Spleen (tissue), 11 donors: Measurements from ENCODE around the gene KIF3A. TPM values are rescaled to one million over a fixed set of nuclear protein-coding genes. Genes with fewer than 3 reads are reported as not detected.

ENCODE experiments used
- DNase-seq: peaks from one replicate; pipeline ENCODE4 v3.0.0-alpha.2; 2020
- H3K27ac ChIP-seq, 8 donors: fragments of 200-600 bp; sonication (generic) in 7 of 8; 1 replicate in 4 of 8; 2 replicates in 4 of 8; pipeline versions ENCODE4 v1.5.0 to v1.8.0; 2016 to 2021; ENCODE audit warnings: inconsistent platforms in 4 of 8, mild to moderate bottlenecking in 4 of 8, moderate library complexity in 1 of 8
- H3K27me3 ChIP-seq, 7 donors: fragments of 200-600 bp; sonication (generic) in 6 of 7; replicated peaks in 1 of 7; 1 replicate in 4 of 7; 2 replicates in 3 of 7; pipeline versions ENCODE4 v1.5.0 to v1.8.0; 2016 to 2021; ENCODE audit warnings: inconsistent platforms in 3 of 7, mild to moderate bottlenecking in 1 of 7
- H3K36me3 ChIP-seq, 6 donors: fragments of 200-600 bp; sonication (generic) in 5 of 6; 1 replicate in 4 of 6; 2 replicates in 2 of 6; pipeline versions ENCODE4 v1.5.0 to v1.8.0; 2016 to 2021; ENCODE audit warnings: inconsistent platforms in 2 of 6
- H3K4me1 ChIP-seq, 6 donors: fragments of 200-600 bp; sonication (generic) in 5 of 6; 1 replicate in 3 of 6; 2 replicates in 3 of 6; pipeline versions ENCODE4 v1.5.0 to v1.8.0; 2016 to 2021; ENCODE audit warnings: inconsistent platforms in 3 of 6
- H3K4me3 ChIP-seq, 8 donors: fragments of 200-600 bp; sonication (generic) in 7 of 8; 1 replicate in 4 of 8; 2 replicates in 4 of 8; pipeline versions ENCODE4 v1.5.0 to v1.8.0; 2016 to 2021; ENCODE audit warnings: inconsistent platforms in 4 of 8, mild to moderate bottlenecking in 4 of 8, moderate library complexity in 2 of 8
- H3K9me3 ChIP-seq, 8 donors: fragments of 200-600 bp; sonication (generic) in 7 of 8; 1 replicate in 4 of 8; 2 replicates in 4 of 8; pipeline versions ENCODE4 v1.5.0 to v1.8.0; 2016 to 2021; ENCODE audit warnings: inconsistent platforms in 4 of 8
- POLR2A ChIP-seq, 3 donors: fragments of 450-650 bp; IDR thresholded peaks; one replicate each; pipeline ENCODE4 v1.5.1; 2017; ENCODE audit warnings: antibody characterized with exemption in 3 of 3, mild to moderate bottlenecking in 1 of 3
- POLR2AphosphoS5 ChIP-seq, 3 donors: sonication (generic); formaldehyde crosslinking; IDR thresholded peaks; one replicate each; pipeline ENCODE4 v1.5.1; 2017; ENCODE audit warnings: antibody characterized with exemption in 3 of 3
- WGBS, 5 donors: extraction: QIAGEN DNeasy Blood & Tissue Kit in 3 of 5; methylation state at CpG; one replicate each; pipeline versions ENCODE4 v1.1.5 to v1.1.7; 2013 to 2018; 5-methylcytosine and 5-hydroxymethylcytosine counted together
- intact Hi-C: fragments of 100-400 bp; cut with DNase I; formaldehyde crosslinking; loops from one replicate; pipeline ENCODE4 v1.15.0; 2023; ENCODE audit warnings: low total_unique reads
- polyA plus RNA-seq, 3 donors: library from polyadenylated mRNA; stranded (reverse); fragments of 200-250 nt; gene quantifications; one replicate each; pipeline ENCODE4 v1.2.1, GENCODE V29; 2013
- total RNA-seq, 7 donors: library from RNA; depleted of rRNA in 3 of 7; stranded (reverse); fragments of >200 nt in 3 of 7; fragmentation: NEBNext Ultra II Directional in 4 of 7; extraction: Animal tissue kit (Norgen Biotek cat#: 25700) in 4 of 7; gene quantifications; one replicate each; pipeline versions ENCODE4 v1.1.0 to v1.2.1, GENCODE V29; 2016 to 2021
- TF ChIP-seq, protein P1 (sequence below), 11 experiments: fragments of 200-600 bp in 7 of 11; fragments of 450-650 bp in 4 of 11; sonication (generic) in 4 of 11; IDR thresholded peaks in 8 of 11; conservative IDR thresholded peaks in 3 of 11; 1 replicate in 7 of 11; 2 replicates in 4 of 11; pipeline versions ENCODE4 v1.4.0 to v1.8.0; 2016 to 2021; ENCODE audit warnings: antibody characterized with exemption in 11 of 11, inconsistent platforms in 4 of 11, mild to moderate bottlenecking in 1 of 11
- donor health status: healthy with polysubstance abuse.
- donor health status: DM: no; HTN: no; CAD: no; lungs with moderate emphysema.
- donor health status: DM: no; HTN: no; CAD: no.
- donor health status: Bipolar disorder and iron deficiency.
- donor health status: healthy.
- donor health status: DM: no; HTN: no; CAD: no.
- donor health status: DM: yes; HTN: yes; CAD: no.

KIF3A gene
- total and polyA plus RNA-seq, 10 donors, result 1.3 to 10.7 (median 6.7) TPM

DNA sequence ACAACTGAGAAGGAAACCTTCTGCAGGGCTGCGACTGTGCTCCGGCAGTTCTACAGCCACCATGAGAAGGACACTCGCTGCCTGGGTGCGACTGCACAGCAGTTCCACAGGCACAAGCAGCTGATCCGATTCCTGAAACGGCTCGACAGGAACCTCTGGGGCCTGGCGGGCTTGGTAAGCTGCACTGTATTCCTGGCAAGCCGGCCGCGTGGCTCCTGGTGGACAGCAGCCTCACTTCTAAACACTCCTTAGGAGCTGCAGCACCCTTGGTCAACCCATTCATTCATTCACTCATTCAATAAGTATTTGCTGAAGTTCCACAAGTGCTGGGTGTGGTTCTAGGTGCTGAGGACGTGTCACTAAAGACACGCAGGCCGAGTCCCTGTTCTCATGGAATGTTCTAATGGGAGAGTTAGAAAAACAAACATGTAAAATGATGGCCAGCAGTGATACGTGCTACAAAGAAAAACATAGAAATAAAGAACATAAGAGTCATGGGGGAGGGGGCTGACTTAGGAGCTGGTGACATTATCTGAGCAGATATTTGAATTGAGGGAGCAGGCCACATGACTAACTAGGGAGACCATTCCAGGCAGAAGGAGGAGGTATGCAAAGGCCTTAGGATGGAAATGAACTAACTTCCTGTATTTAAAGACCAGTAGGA lies 57.5 kb downstream of the KIF3A start:
- 94 to 97% (median 95%) methylated on average over 12 to 15 of the region's 15 CpGs for WGBS, 5 donors
- H3K4me1 ChIP-seq, result peaks cover 0 to 27% (median 3%) of the 10 kb centered on the region in 6 donors
- no peaks in the 10 kb centered on the region for H3K27me3 ChIP-seq
- no peaks in the 10 kb centered on the region for H3K36me3 ChIP-seq
- H3K4me3 ChIP-seq, result no peak overlapping the region
- intact Hi-C loops, result no loop called here
- H3K27ac ChIP-seq, result no peak overlapping the region
- no peak for TF ChIP-seq POLR2A (IDR thresholded peaks at IDR 0.05)
- TF ChIP-seq, protein P1, sequence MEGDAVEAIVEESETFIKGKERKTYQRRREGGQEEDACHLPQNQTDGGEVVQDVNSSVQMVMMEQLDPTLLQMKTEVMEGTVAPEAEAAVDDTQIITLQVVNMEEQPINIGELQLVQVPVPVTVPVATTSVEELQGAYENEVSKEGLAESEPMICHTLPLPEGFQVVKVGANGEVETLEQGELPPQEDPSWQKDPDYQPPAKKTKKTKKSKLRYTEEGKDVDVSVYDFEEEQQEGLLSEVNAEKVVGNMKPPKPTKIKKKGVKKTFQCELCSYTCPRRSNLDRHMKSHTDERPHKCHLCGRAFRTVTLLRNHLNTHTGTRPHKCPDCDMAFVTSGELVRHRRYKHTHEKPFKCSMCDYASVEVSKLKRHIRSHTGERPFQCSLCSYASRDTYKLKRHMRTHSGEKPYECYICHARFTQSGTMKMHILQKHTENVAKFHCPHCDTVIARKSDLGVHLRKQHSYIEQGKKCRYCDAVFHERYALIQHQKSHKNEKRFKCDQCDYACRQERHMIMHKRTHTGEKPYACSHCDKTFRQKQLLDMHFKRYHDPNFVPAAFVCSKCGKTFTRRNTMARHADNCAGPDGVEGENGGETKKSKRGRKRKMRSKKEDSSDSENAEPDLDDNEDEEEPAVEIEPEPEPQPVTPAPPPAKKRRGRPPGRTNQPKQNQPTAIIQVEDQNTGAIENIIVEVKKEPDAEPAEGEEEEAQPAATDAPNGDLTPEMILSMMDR (IDR thresholded peaks at IDR 0.05 in 8 of 11, conservative IDR thresholded peaks at IDR 0.05 in 3 of 11), result no peak
- no peak for TF ChIP-seq POLR2AphosphoS5 (IDR thresholded peaks at IDR 0.05)
- DNase-seq, result peak; percentile 57
- H3K9me3 ChIP-seq, result no peaks in the 10 kb centered on the region

DNA sequence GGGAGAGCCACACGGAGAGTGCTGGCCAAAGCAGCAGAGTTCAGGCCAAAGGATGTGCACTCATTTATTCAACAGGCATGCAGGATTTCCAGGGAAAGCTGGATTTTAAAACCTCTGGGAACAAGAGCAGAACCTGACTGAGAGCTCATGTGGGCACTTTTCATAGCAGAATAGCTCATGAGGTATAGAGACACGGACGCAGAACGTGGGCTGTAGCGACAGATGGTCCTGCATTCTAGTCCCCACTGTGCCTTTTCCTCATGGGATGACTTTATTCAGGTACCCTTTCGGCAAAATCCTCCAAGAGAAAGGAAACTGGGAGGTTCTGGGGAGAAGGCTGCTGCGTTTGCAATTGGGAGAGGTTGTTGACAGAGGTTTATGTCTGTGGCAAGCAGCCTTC lies 58.2 kb downstream of the KIF3A start:
- no peak overlapping the region for H3K4me3 ChIP-seq
- no peak for DNase-seq
- peaks cover 0 to 31% (median 7%) of the 10 kb centered on the region in 6 donors for H3K4me1 ChIP-seq
- no peaks in the 10 kb centered on the region for H3K9me3 ChIP-seq
- no peak overlapping the region for H3K27ac ChIP-seq
- no peaks in the 10 kb centered on the region for H3K27me3 ChIP-seq
- intact Hi-C loops, result no loop called here
- TF ChIP-seq POLR2A (IDR thresholded peaks at IDR 0.05), result no peak
- TF ChIP-seq, protein P1 (IDR thresholded peaks at IDR 0.05 in 8 of 11, conservative IDR thresholded peaks at IDR 0.05 in 3 of 11), result no peak
- no peak for TF ChIP-seq POLR2AphosphoS5 (IDR thresholded peaks at IDR 0.05)
- 92 to 99% (median 95%) methylated on average over 7 of the region's 7 CpGs for WGBS, 5 donors
- H3K36me3 ChIP-seq, result no peaks in the 10 kb centered on the region

DNA sequence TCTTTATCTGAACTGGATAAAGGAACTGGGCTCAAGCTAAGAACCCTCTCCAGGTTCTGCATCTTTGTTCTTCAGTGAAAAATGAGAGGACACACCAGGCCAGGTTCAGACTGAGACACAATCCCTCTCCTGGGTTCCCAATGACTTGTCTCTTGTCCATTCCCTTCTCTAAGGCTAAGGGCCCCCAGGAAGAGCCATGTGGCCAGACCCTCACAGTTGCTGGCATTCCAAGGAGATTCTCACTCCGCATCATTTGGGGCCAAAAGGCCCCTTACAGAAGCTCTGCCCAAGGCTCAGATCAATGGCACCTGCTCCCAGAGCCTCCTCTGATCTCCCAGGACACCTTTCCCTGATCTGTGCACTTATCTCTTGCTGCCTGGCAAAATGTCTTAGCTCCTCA lies 58.6 kb downstream of the KIF3A start:
- no peaks in the 10 kb centered on the region for H3K36me3 ChIP-seq
- DNase-seq, result no peak
- peaks cover 0 to 31% (median 7%) of the 10 kb centered on the region in 6 donors for H3K4me1 ChIP-seq
- H3K4me3 ChIP-seq, result no peak overlapping the region
- no peaks in the 10 kb centered on the region for H3K27me3 ChIP-seq
- H3K27ac ChIP-seq, result no peak overlapping the region
- intact Hi-C loops, result no loop called here
- TF ChIP-seq, protein P1 (IDR thresholded peaks at IDR 0.05 in 8 of 11, conservative IDR thresholded peaks at IDR 0.05 in 3 of 11), result no peak
- TF ChIP-seq POLR2A (IDR thresholded peaks at IDR 0.05) (no peak), POLR2AphosphoS5 (IDR thresholded peaks at IDR 0.05) (no peak)
- WGBS, 5 donors, result 75 to 95% (median 89%) methylated on average over 1 of the region's 1 CpG; no CpG with 5 or more reads in 1 of the 5 donors
- H3K9me3 ChIP-seq, result no peaks in the 10 kb centered on the region

DNA sequence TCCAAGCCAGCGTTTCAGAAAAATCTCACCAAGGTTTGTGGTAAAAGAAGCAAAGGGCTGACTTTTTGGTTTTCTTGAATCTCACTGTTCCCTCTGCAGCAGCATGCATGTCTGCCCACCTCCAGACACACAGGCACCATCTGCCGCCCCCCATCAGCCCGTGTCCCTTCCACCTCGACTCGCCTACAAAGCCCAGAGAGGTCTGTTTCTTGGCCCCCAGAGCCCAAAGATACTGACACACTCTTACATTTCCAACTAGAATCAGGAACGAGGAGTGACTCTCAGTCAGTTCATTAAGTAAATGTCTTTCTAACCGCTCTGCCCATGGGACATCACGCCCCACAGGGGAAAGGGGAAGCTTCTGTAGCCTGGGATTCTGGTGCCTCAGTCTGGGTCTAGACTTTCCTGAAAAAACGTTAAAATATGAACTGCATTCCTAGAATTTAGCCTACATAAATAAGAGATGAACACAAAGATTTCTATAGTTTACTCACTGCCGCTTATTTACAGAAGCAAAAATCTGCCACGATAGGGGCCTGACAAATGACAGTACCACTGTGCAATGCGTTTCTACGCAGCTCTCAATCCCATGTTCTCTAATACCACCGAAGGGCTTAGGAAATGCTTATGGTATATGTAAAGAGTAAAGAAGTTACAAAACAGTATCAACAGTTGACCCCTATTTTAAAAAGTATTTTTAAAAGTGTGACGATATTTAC lies 59.5 kb downstream of the KIF3A start:
- Histone ChIP-seq H3K9me3 (no peaks in the 10 kb centered on the region), H3K4me1 (peaks cover 0 to 31% (median 7%) of the 10 kb centered on the region in 6 donors), H3K27me3 (no peaks in the 10 kb centered on the region), H3K27ac (no peak overlapping the region), H3K4me3 (no peak overlapping the region), H3K36me3 (no peaks in the 10 kb centered on the region)
- intact Hi-C loops, result no loop called here
- DNase-seq, result no peak
- TF ChIP-seq POLR2AphosphoS5 (IDR thresholded peaks at IDR 0.05) (no peak), POLR2A (IDR thresholded peaks at IDR 0.05) (no peak)
- TF ChIP-seq, protein P1 (IDR thresholded peaks at IDR 0.05 in 8 of 11, conservative IDR thresholded peaks at IDR 0.05 in 3 of 11), result no peak
- 84 to 94% (median 91%) methylated on average over 15 of the region's 15 CpGs for WGBS, 5 donors
